ENCODE data around the gene ZFPM1. TPM values are rescaled to one million over a fixed set of nuclear protein-coding genes. Genes with fewer than 3 reads are reported as not detected.

Gene ZFPM1
- total and polyA plus RNA-seq, 4 donors = 0.19 to 12.8 (median 5.3) TPM

DNA sequence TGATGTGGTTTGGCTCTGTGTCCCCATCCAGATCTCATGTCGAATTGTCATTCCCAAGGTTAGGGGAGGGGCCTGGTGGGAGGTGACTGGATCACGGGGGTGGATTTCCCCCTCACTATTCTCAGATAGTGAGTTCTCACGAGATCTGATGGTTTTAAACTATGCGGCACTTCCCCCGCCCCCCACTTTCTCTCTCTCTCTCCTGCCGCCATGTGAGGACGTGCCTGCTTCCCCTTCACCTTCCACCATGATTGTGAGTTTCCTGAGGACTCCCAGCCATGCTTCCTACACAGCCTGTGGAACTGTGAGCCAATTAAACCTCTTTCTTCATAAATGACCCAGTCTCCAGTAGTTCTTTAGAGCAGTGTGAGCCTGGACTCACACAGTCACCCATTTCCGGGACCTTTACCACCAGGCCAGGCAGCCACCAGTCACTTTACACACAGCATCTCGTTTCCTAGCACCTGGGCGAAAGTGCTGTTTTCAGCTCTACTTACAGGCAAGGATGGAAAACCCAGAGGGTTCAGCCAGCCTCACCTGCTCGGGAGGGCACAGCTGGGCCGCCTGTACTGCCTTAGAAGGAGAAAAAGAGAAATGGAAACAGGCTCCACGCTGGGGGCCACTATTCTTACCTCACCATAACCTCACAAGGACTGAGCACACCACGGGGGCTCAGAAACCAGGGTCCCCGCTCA, 103.4 kb downstream of the ZFPM1 start:
- Histone ChIP-seq H3K36me3 (ENCODE audit: control insufficient read depth in 4 of 4, insufficient read depth in 3 of 4, low read depth in 1 of 4, low read length in 3 of 4) (no peaks in the 10 kb centered on the region), H3K4me3 (ENCODE audit: low read depth in 1 of 3, low read length in 3 of 3) (no peak overlapping the region), H3K9ac (ENCODE audit: low read depth in 1 of 2, low read length in 2 of 2) (no peak overlapping the region), H3K4me1 (ENCODE audit: control insufficient read depth in 4 of 4, insufficient read depth in 4 of 4, low read length in 3 of 4) (peaks cover 0 to 4% (median 0%) of the 10 kb centered on the region in 4 donors), H3K27ac (ENCODE audit: low read depth in 1 of 2, low read length in 2 of 2) (no peak overlapping the region), H3K9me3 (ENCODE audit: control insufficient read depth in 4 of 4, low read length in 3 of 4) (no peaks in the 10 kb centered on the region), H3K27me3 (ENCODE audit: control insufficient read depth in 4 of 4, insufficient read depth in 4 of 4, low read length in 3 of 4) (no peaks in the 10 kb centered on the region)
- WGBS = 74% methylated on average over 15 of the region's 15 CpGs
- TF ChIP-seq GABPA (IDR thresholded peaks at IDR 0.05 in 1 of 2, conservative IDR thresholded peaks at IDR 0.05 in 1 of 2) (no peak), REST (IDR thresholded peaks at IDR 0.05) (no peak), HNF4G (IDR thresholded peaks at IDR 0.05) (no peak), JUND (IDR thresholded peaks at IDR 0.05) (no peak), EGR1 (IDR thresholded peaks at IDR 0.05; ENCODE audit: low read depth in 2 of 2) (no peak), ATF3 (IDR thresholded peaks at IDR 0.05) (no peak), RAD21 (IDR thresholded peaks at IDR 0.05) (no peak), FOXA2 (IDR thresholded peaks at IDR 0.05) (no peak), FOXA1 (IDR thresholded peaks at IDR 0.05) (no peak), ZBTB33 (IDR thresholded peaks at IDR 0.05) (no peak), TAF1 (conservative IDR thresholded peaks at IDR 0.05) (no peak), RXRA (IDR thresholded peaks at IDR 0.05) (no peak), SP1 (IDR thresholded peaks at IDR 0.05) (no peak), NR2F2 (IDR thresholded peaks at IDR 0.05) (no peak), MAX (IDR thresholded peaks at IDR 0.05) (no peak), YY1 (IDR thresholded peaks at IDR 0.05) (no peak), HNF4A (conservative IDR thresholded peaks at IDR 0.05) (no peak)
- TF ChIP-seq, protein P1, sequence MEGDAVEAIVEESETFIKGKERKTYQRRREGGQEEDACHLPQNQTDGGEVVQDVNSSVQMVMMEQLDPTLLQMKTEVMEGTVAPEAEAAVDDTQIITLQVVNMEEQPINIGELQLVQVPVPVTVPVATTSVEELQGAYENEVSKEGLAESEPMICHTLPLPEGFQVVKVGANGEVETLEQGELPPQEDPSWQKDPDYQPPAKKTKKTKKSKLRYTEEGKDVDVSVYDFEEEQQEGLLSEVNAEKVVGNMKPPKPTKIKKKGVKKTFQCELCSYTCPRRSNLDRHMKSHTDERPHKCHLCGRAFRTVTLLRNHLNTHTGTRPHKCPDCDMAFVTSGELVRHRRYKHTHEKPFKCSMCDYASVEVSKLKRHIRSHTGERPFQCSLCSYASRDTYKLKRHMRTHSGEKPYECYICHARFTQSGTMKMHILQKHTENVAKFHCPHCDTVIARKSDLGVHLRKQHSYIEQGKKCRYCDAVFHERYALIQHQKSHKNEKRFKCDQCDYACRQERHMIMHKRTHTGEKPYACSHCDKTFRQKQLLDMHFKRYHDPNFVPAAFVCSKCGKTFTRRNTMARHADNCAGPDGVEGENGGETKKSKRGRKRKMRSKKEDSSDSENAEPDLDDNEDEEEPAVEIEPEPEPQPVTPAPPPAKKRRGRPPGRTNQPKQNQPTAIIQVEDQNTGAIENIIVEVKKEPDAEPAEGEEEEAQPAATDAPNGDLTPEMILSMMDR (IDR thresholded peaks at IDR 0.05; ENCODE audit: low read depth, low read length, missing input control) = no peak
- no peak for DNase-seq (ENCODE audit: low spot score)

Measured in liver (tissue), 9 donors.